H1 (cell line): Measurements from ENCODE around the gene LCLAT1. TPM values are rescaled to one million over a fixed set of nuclear protein-coding genes. Genes with fewer than 3 reads are reported as not detected.

Experiments
- CTCF ChIA-PET: fragments of 300-600 bp; sonication (Branson Sonifier 250); formaldehyde crosslinking; loops from one replicate; lab custom pipeline; 2021; ENCODE audit not compliant: partially characterized antibody; lab: Charles Lee
- POLR2A ChIA-PET: fragments of 300-600 bp; sonication (Branson Sonifier 250); formaldehyde crosslinking; loops from one replicate; lab custom pipeline; 2021; ENCODE audit warnings: inconsistent platforms; ENCODE audit not compliant: partially characterized antibody; lab: Charles Lee
- DNase-seq, 2 experiments: peaks; one replicate each; pipeline versions ENCODE4 v3.0.0 to v3.0.0-alpha.2; 2010 to 2022; ENCODE audit warnings: low spot score in 2 of 2, low read depth in 1 of 2, mixed read lengths in 1 of 2
- FAIRE-seq: peaks from 2 replicates; lab custom pipeline; 2011; peaks lifted over from hg19 to GRCh38; lab: Jason Lieb, UNC
- H2AFZ ChIP-seq: 2 replicates; pipeline ENCODE4 v1.8.1; 2012; ENCODE audit warnings: low read length, inconsistent platforms
- H2AK5ac ChIP-seq: 2 replicates; pipeline ENCODE4 v1.6.1; 2013; ENCODE audit warnings: low read depth, low read length
- H2BK120ac ChIP-seq: replicated peaks from 2 replicates; pipeline ENCODE3; 2013; ENCODE audit warnings: low read depth, low read length, inconsistent platforms
- H2BK12ac ChIP-seq: 2 replicates; pipeline ENCODE4 v1.6.1; 2013; ENCODE audit warnings: low read depth, low read length
- H2BK15ac ChIP-seq: 2 replicates; pipeline ENCODE4 v1.6.1; 2013; ENCODE audit warnings: low read length
- H2BK20ac ChIP-seq: 2 replicates; pipeline ENCODE4 v1.6.1; 2013; ENCODE audit warnings: low read length
- H2BK5ac ChIP-seq: 2 replicates; pipeline ENCODE4 v1.6.1; 2013; ENCODE audit warnings: low read depth, low read length
- H3K14ac ChIP-seq: 2 replicates; pipeline ENCODE4 v1.6.1; 2013; ENCODE audit warnings: inconsistent platforms; ENCODE audit not compliant: insufficient read length
- H3K18ac ChIP-seq: 2 replicates; pipeline ENCODE4 v1.6.1; 2013; ENCODE audit warnings: low read length; ENCODE audit errors: extremely low read depth
- H3K23ac ChIP-seq: 2 replicates; pipeline ENCODE4 v1.6.1; 2013; ENCODE audit warnings: inconsistent platforms; ENCODE audit not compliant: insufficient read length
- H3K23me2 ChIP-seq: 2 replicates; pipeline ENCODE4 v1.6.1; 2013; ENCODE audit warnings: low read depth, low read length
- H3K27ac ChIP-seq: 2 replicates; pipeline ENCODE4 v1.6.1; 2011; ENCODE audit warnings: low read depth, low read length, inconsistent platforms
- H3K27me3 ChIP-seq, 4 experiments: replicated peaks in 1 of 4; 1 replicate in 1 of 4; 2 replicates in 3 of 4; pipeline versions ENCODE4 v1.6.1 to v1.8.1; 2011 to 2013; ENCODE audit warnings: low read length in 3 of 4, mild to moderate bottlenecking in 3 of 4, inconsistent platforms in 2 of 4, mixed read lengths in 2 of 4, moderate library complexity in 1 of 4; ENCODE audit not compliant: control insufficient read depth in 3 of 4, insufficient read depth in 3 of 4; ENCODE audit errors: extremely low read depth in 1 of 4
- H3K36me3 ChIP-seq, 4 experiments: 2 replicates each; pipeline versions ENCODE4 v1.6.1 to v1.8.1; 2011 to 2013; ENCODE audit warnings: mild to moderate bottlenecking in 4 of 4, low read length in 3 of 4, moderate library complexity in 2 of 4, control low read depth in 1 of 4, inconsistent platforms in 1 of 4; ENCODE audit not compliant: insufficient read depth in 4 of 4, control insufficient read depth in 2 of 4
- H3K4ac ChIP-seq: replicated peaks from 2 replicates; pipeline ENCODE3; 2013; ENCODE audit warnings: low read length, low read depth, mixed read lengths, inconsistent platforms; ENCODE audit not compliant: insufficient read length
- H3K4me1 ChIP-seq, 4 experiments: replicated peaks in 1 of 4; 1 replicate in 1 of 4; 2 replicates in 3 of 4; pipeline versions ENCODE4 v1.6.1 to v1.8.1; 2011 to 2013; ENCODE audit warnings: low read length in 3 of 4, inconsistent platforms in 2 of 4, mixed read lengths in 1 of 4; ENCODE audit not compliant: insufficient read depth in 4 of 4, control insufficient read depth in 3 of 4
- H3K4me2 ChIP-seq, 2 experiments: 2 replicates each; pipeline versions ENCODE4 v1.6.1 to v1.8.1; 2011 to 2013; ENCODE audit warnings: low read depth in 2 of 2, low read length in 2 of 2, control low read depth in 1 of 2, inconsistent platforms in 1 of 2, mild to moderate bottlenecking in 1 of 2; ENCODE audit not compliant: insufficient read depth in 1 of 2
- H3K4me3 ChIP-seq, 4 experiments: fragments of 200-600, 300-600 bp in 1 of 4; sonication (generic), shearing (Covaris generic), sonication (Bioruptor Twin) in 1 of 4; 2 replicates each; pipeline versions ENCODE4 v1.5.1 to v1.8.1; 2011 to 2016; ENCODE audit warnings: low read length in 4 of 4, low read depth in 3 of 4, control low read depth in 2 of 4, inconsistent platforms in 2 of 4, mild to moderate bottlenecking in 2 of 4, mixed read lengths in 1 of 4, moderate library complexity in 1 of 4; ENCODE audit not compliant: insufficient read depth in 2 of 4; ENCODE audit errors: extremely low read depth in 1 of 4
- H3K56ac ChIP-seq: replicated peaks from 2 replicates; pipeline ENCODE3; 2013; ENCODE audit warnings: low read depth, mild to moderate bottlenecking, mixed read lengths, low read length, inconsistent platforms; ENCODE audit not compliant: insufficient read length
- H3K79me1 ChIP-seq: 2 replicates; pipeline ENCODE4 v1.6.1; 2013; ENCODE audit warnings: low read depth, low read length, control low read depth
- H3K79me2 ChIP-seq, 2 experiments: 2 replicates each; pipeline versions ENCODE4 v1.6.1 to v1.8.1; 2012 to 2013; ENCODE audit warnings: low read length in 2 of 2, mild to moderate bottlenecking in 2 of 2, inconsistent platforms in 1 of 2; ENCODE audit not compliant: insufficient read depth in 2 of 2, control insufficient read depth in 1 of 2
- H3K9ac ChIP-seq, 4 experiments: replicated peaks in 1 of 4; 1 replicate in 1 of 4; 2 replicates in 3 of 4; pipeline versions ENCODE4 v1.6.1 to v1.8.1; 2011 to 2013; ENCODE audit warnings: low read depth in 3 of 4, low read length in 3 of 4, control low read depth in 2 of 4, mild to moderate bottlenecking in 2 of 4, moderate library complexity in 2 of 4, inconsistent platforms in 1 of 4; ENCODE audit errors: extremely low read depth in 1 of 4
- H3K9me3 ChIP-seq, 2 experiments: 2 replicates each; pipeline versions ENCODE4 v1.6.1 to v1.8.1; 2012 to 2013; ENCODE audit warnings: mild to moderate bottlenecking in 2 of 2, moderate library complexity in 2 of 2, control low read depth in 1 of 2, inconsistent platforms in 1 of 2, low read depth in 1 of 2, low read length in 1 of 2, mixed read lengths in 1 of 2; ENCODE audit not compliant: insufficient read depth in 2 of 2
- H4K20me1 ChIP-seq, 2 experiments: replicated peaks in 1 of 2; 2 replicates each; pipeline versions ENCODE3 to v1.8.1; 2011 to 2013; ENCODE audit warnings: inconsistent platforms in 2 of 2, low read length in 2 of 2, mild to moderate bottlenecking in 1 of 2; ENCODE audit not compliant: insufficient read depth in 2 of 2, control insufficient read depth in 1 of 2
- H4K5ac ChIP-seq: 2 replicates; pipeline ENCODE4 v1.6.1; 2013; ENCODE audit warnings: low read length, low read depth, mixed read lengths, inconsistent platforms; ENCODE audit not compliant: insufficient read length
- H4K8ac ChIP-seq: 2 replicates; pipeline ENCODE4 v1.8.0; 2013; ENCODE audit warnings: mild to moderate bottlenecking, moderate library complexity, low read length, inconsistent platforms; ENCODE audit not compliant: insufficient read depth; ENCODE audit errors: extremely low read depth
- H4K91ac ChIP-seq: replicated peaks from 2 replicates; pipeline ENCODE3; 2013; ENCODE audit warnings: low read length, mixed read lengths, inconsistent platforms; ENCODE audit not compliant: insufficient read length
- ASH2L ChIP-seq: fragments of 200-600, 300-600 bp; sonication (generic); IDR thresholded peaks from one replicate; pipeline ENCODE4 v1.7.1; 2017; ENCODE audit warnings: low read length
- BCL11A ChIP-seq, 2 experiments: IDR thresholded peaks; one replicate each; pipeline ENCODE4 v1.6.1; 2011; ENCODE audit warnings: low read depth in 2 of 2, low read length in 2 of 2, mild to moderate bottlenecking in 2 of 2
- CBX5 ChIP-seq: fragments of 300-800, 300-1000 bp; sonication (generic); IDR thresholded peaks from 2 replicates; pipeline ENCODE4 v1.7.1; 2016; ENCODE audit warnings: antibody characterized with exemption, low read length, low read depth
- E2F6 ChIP-seq: IDR thresholded peaks from 2 replicates; pipeline ENCODE4 v1.6.1; 2012; ENCODE audit warnings: inconsistent platforms
- EZH2 ChIP-seq: fragments of 200-600 bp; sonication (generic); IDR thresholded peaks from 2 replicates; pipeline ENCODE4 v1.7.1; 2012; ENCODE audit warnings: low read depth, mild to moderate bottlenecking, moderate library complexity, low read length, inconsistent platforms; ENCODE audit not compliant: severe bottlenecking
- GABPA ChIP-seq: IDR thresholded peaks from 2 replicates; pipeline ENCODE4 v1.6.1; 2011; ENCODE audit warnings: mild to moderate bottlenecking, low read length, moderate library complexity, borderline replicate concordance; ENCODE audit not compliant: insufficient read depth
- HDAC2 ChIP-seq, 2 experiments: fragments of 300-600 bp in 1 of 2; sonication (generic) in 1 of 2; IDR thresholded peaks; 2 replicates each; pipeline ENCODE4 v1.6.1; 2011 to 2012; ENCODE audit warnings: low read depth in 2 of 2, low read length in 2 of 2, mild to moderate bottlenecking in 2 of 2, moderate library complexity in 2 of 2, borderline replicate concordance in 1 of 2, inconsistent platforms in 1 of 2
- HDAC6 ChIP-seq: IDR thresholded peaks from one replicate; pipeline ENCODE4 v1.7.1; 2012; ENCODE audit warnings: low read depth, mild to moderate bottlenecking, inconsistent platforms, low read length, moderate library complexity
- KDM4A ChIP-seq: IDR thresholded peaks from one replicate; pipeline ENCODE4 v1.7.1; 2012; ENCODE audit warnings: low read depth, mild to moderate bottlenecking, moderate library complexity, low read length, inconsistent platforms; ENCODE audit not compliant: severe bottlenecking
- NRF1 ChIP-seq: IDR thresholded peaks from 2 replicates; pipeline ENCODE4 v1.6.1; 2011; ENCODE audit warnings: mild to moderate bottlenecking, low read depth, low read length, improper control_type of control experiment
- RXRA ChIP-seq: IDR thresholded peaks from 2 replicates; pipeline ENCODE4 v1.6.1; 2011; ENCODE audit warnings: low read depth, mild to moderate bottlenecking, low read length, moderate library complexity; ENCODE audit not compliant: insufficient read depth
- ZNF274 ChIP-seq: IDR thresholded peaks from 2 replicates; pipeline ENCODE4 v1.7.0; 2012; ENCODE audit warnings: low read length, borderline replicate concordance; ENCODE audit errors: extremely low read depth
- WGBS, 2 experiments: shearing (Covaris generic) in 1 of 2; methylation state at CpG; one replicate each; pipeline versions ENCODE4 v1.1.6 to v1.1.7; 2013 to 2015; ENCODE audit warnings: low lambda C conversion rate in 2 of 2, mixed read lengths in 2 of 2, inconsistent platforms in 1 of 2, low coverage in 1 of 2, missing lambda C conversion rate in 1 of 2; ENCODE audit not compliant: insufficient replicate concordance in 2 of 2, insufficient coverage in 1 of 2, insufficient read length in 1 of 2; ENCODE audit errors: extremely low coverage in 1 of 2, missing lambda C conversion rate in 1 of 2; 5-methylcytosine and 5-hydroxymethylcytosine counted together
- polyA plus RNA-seq, 7 experiments: library from polyadenylated mRNA; depleted of rRNA in 3 of 7; stranded (reverse) in 5 of 7; unstranded in 2 of 7; fragments of >200 nt in 5 of 7; fragments of 200-250 nt in 2 of 7; gene quantifications; 1 replicate in 5 of 7; 2 replicates in 1 of 7; 4 replicates in 1 of 7; pipeline versions ENCODE4 v1.2.1 to v1.2.3, GENCODE V29; 2011 to 2013; ENCODE audit warnings: missing spikeins in 2 of 7, mixed read lengths in 2 of 7
- total RNA-seq: library from RNA; stranded (reverse); fragmentation: NEBNext Ultra II Directional; extraction: Animal tissue kit (Norgen Biotek cat#: 25700); gene quantifications from 2 replicates; pipeline ENCODE4 v1.2.1, GENCODE V29; 2021
- TF ChIP-seq, protein P1 (sequence below): IDR thresholded peaks from 2 replicates; pipeline ENCODE4 v1.6.1; 2012; ENCODE audit warnings: inconsistent platforms

The LCLAT1 gene
- total and polyA plus RNA-seq, 2 of the 8 experiments (the other 6 are each of a cell fraction or from before 2014, with no cell fraction given) = 7.6 to 22.0 TPM

- DNase-seq (no peak), FAIRE-seq (no peak)
- no peaks in the 10 kb centered on the region for H4K20me1 ChIP-seq
- H3K56ac ChIP-seq = no peak overlapping the region
- CTCF ChIA-PET = interaction anchor here (0.7 kb wide), 1 partner anchor 65 kb away, joined by 3 read pairs; no protein-coding TSS in a partner anchor
- H3K79me2 ChIP-seq = no peaks in the 10 kb centered on the region
- no peaks in the 10 kb centered on the region for H3K4me1 ChIP-seq
- H3K4me2 ChIP-seq = no peak overlapping the region
- H3K4me3 ChIP-seq = no peak overlapping the region
- no peak overlapping the region for H2AFZ ChIP-seq
- H3K9me3 ChIP-seq = no peaks in the 10 kb centered on the region
- POLR2A ChIA-PET = interaction anchor here (0.8 kb wide), 1 partner anchor 10 kb away, joined by 3 read pairs; no protein-coding TSS in a partner anchor
- WGBS, 2 experiments = 75% methylated on average over 2 of the region's 2 CpGs; no CpG with 5 or more reads in 1 of the 2 experiments
- H4K91ac ChIP-seq = no peak overlapping the region
- no peak overlapping the region for H3K27ac ChIP-seq
- H3K9ac ChIP-seq = no peak overlapping the region
- no peaks in the 10 kb centered on the region for H3K23me2 ChIP-seq
- H3K18ac ChIP-seq = no peak overlapping the region
- H4K5ac ChIP-seq = no peak overlapping the region
- H2BK20ac ChIP-seq = no peak overlapping the region
- H3K14ac ChIP-seq = no peak overlapping the region
- no peaks in the 10 kb centered on the region for H3K79me1 ChIP-seq
- H2AK5ac ChIP-seq = no peak overlapping the region
- H2BK120ac ChIP-seq = no peak overlapping the region
- no peak overlapping the region for H2BK12ac ChIP-seq
- no peak overlapping the region for H2BK5ac ChIP-seq
- no peak overlapping the region for H4K8ac ChIP-seq
- H3K4ac ChIP-seq = no peak overlapping the region
- no peaks in the 10 kb centered on the region for H3K36me3 ChIP-seq
- H3K27me3 ChIP-seq = no peaks in the 10 kb centered on the region
- H3K23ac ChIP-seq = no peak overlapping the region
- H2BK15ac ChIP-seq = no peak overlapping the region
- TF ChIP-seq KDM4A = no peak
- TF ChIP-seq BCL11A (IDR thresholded peaks at IDR 0.05; ENCODE audit: low read depth in 2 of 2, low read length in 2 of 2) = no peak
- TF ChIP-seq ZNF274 = no peak
- TF ChIP-seq CBX5 = no peak
- TF ChIP-seq, protein P1, sequence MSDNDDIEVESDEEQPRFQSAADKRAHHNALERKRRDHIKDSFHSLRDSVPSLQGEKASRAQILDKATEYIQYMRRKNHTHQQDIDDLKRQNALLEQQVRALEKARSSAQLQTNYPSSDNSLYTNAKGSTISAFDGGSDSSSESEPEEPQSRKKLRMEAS = no peak
- no peak for TF ChIP-seq HDAC6
- no peak for TF ChIP-seq NRF1
- no peak for TF ChIP-seq GABPA
- TF ChIP-seq ASH2L = no peak
- TF ChIP-seq RXRA = no peak
- TF ChIP-seq E2F6 = no peak
- TF ChIP-seq EZH2 = no peak
- no peak for TF ChIP-seq HDAC2 (IDR thresholded peaks at IDR 0.05; ENCODE audit: borderline replicate concordance in 1 of 2, low read depth in 2 of 2, low read length in 2 of 2)
These were observed 144.1 kb downstream of the LCLAT1 start for GRCh38 chr2:30591186-30591585.
